HFF-Myc (cell line): Measurements from ENCODE around the gene CTCFL.
"Not testable (repeated sequence)": the region's sequence is repeated elsewhere in the genome, so short reads cannot be mapped to it uniquely, and the experiment has no call there.

ENCODE experiments used
- DNase-seq: peaks from one replicate; pipeline ENCODE4 v3.0.0-alpha.2; 2011; ENCODE audit warnings: low read depth; ENCODE audit errors: extremely low read depth
- H3K4me3 ChIP-seq: replicated peaks from 2 replicates; pipeline ENCODE4 v1.5.1; 2011; ENCODE audit warnings: low read depth, mild to moderate bottlenecking, control low read depth, low read length
- CTCF ChIP-seq: IDR thresholded peaks from 2 replicates; pipeline ENCODE4 v1.5.1; 2012; ENCODE audit warnings: mild to moderate bottlenecking, low read depth, low read length, control low read depth; ENCODE audit errors: missing control alignments

The CTCFL gene

GRCh38 chr20:57514273-57514751, 10.6 kb downstream of the CTCFL start:
- DNase-seq = peak; percentile 38
- peak; percentile 70 for TF ChIP-seq CTCF
- H3K4me3 ChIP-seq = no peak overlapping the region

DNA sequence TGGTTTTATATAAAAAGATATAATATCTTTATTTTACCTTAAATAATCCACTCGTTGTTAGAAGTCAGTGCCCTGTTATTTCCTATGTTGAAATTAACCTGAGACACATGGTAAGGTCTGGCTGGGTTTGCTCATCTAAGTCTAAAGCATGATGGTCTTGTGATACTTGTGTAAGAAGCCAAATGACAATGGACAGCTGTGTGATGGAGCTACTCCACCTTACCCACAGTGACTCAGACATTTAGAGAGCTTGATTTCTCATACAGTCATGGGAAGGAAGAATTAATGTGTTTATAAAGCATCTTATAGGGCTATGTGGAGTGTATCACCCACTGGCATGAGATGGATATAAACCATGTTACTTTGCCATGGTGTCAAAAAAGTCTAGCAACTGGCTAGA, 11.7 kb downstream of the CTCFL start:
- TF ChIP-seq CTCF = no peak
- H3K4me3 ChIP-seq = no peak overlapping the region
- no peak for DNase-seq

DNA sequence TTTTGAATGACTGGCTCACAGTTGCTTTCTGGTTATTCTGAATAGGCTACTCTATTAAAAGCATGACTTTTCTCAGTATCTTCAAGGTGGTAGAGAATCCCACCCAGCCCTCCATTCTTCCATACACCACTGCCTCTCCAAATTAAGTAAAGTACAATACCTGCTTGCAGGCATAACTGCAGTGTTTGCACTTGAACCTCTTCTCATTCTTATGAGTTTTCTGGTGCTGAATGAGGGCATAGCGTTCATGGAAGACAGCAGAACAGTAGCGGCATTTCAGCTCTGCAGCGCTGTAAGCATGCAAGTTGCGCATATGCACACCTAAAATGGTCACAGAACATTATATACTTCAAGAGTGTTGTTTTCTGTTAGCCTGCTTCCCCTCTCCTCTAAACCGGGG, 12.5 kb downstream of the CTCFL start:
- DNase-seq = no peak
- TF ChIP-seq CTCF = no peak

GRCh38 chr20:57511709-57512108, 13.2 kb downstream of the CTCFL start:
- not testable (repeated sequence) for DNase-seq, H3K4me3 ChIP-seq

More for the DNA sequence above, 12.5 kb downstream of the CTCFL start:
- H3K4me3 ChIP-seq = no peak overlapping the region

DNA sequence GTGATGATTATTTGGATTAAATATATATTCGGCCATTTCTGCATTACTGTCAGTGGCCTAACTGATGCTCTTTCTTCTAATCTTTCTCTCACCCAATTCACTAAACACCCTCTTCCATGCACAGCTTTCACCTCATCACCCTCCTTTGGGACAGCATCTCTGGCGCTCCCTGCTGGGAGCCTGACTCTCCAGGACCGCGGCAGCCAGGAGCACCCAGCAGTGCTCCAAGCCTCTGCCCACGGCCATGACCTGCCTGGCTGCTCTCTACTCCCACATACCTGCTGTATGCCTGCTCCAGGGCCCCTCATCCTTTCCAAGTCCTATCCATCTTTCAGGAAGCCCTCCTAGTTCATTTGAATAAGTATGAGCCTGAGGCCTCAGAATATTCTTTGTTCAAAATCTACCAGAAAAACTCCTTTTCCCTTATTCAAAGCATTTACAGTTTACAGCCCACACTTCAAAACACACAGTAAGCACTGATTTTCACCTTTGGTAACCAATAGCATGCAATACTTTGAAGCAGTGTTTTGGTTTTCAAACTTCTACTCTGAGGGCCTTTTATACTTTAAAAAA, 15.2 kb downstream of the CTCFL start:
- H3K4me3 ChIP-seq = no peak overlapping the region
- TF ChIP-seq CTCF = peak; percentile 47
- no peak for DNase-seq

GRCh38 chr20:57508831-57509230, 16.1 kb downstream of the CTCFL start:
- H3K4me3 ChIP-seq = no peak overlapping the region
- no peak for DNase-seq
- TF ChIP-seq CTCF = no peak

DNA sequence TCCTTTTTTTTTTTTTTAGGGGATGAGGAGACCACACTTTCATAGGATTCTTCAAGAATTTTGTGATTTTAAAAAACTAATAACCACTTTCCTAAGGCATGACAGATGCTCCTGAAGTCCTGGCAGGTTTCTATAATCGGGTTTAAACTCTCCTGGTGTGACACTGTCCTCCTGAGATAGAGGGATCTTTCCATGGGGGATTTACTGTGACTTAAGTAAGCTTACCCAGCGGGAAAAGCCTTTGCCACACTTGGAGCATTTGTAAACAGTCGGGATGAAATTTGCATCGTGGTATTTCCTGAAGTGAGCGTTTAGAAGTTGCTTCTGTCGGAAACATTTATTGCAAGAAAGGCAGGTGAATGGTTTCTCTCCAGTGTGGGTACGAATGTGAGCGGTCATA, 16.6 kb downstream of the CTCFL start:
- TF ChIP-seq CTCF = no peak
- DNase-seq = no peak
- H3K4me3 ChIP-seq = no peak overlapping the region
